Measurements from ENCODE around the gene CDK16. TPM values are rescaled to one million over a fixed set of nuclear protein-coding genes. Genes with fewer than 3 reads are reported as not detected.

CDK16 gene
- total RNA-seq, 2 experiments from 2014 or later, result 48.7 to 54.2 TPM

DNA sequence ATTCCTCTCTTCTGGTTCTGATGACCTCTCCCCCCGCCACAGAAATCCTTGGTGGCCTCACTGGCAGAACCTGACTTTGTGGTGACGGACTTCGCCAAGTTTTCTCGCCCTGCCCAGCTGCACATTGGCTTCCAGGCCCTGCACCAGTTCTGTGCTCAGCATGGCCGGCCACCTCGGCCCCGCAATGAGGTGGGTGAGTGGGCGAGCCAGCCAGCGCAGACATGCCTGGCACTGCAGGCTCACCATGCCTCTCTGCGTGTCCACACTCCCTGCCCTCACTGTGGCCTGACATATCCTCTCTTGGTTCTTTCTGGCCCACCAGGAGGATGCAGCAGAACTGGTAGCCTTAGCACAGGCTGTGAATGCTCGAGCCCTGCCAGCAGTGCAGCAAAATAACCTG is 16.2 kb upstream of the CDK16 start:
- CTCF ChIA-PET, result no interaction called here
- POLR2A ChIA-PET, result no interaction called here

DNA sequence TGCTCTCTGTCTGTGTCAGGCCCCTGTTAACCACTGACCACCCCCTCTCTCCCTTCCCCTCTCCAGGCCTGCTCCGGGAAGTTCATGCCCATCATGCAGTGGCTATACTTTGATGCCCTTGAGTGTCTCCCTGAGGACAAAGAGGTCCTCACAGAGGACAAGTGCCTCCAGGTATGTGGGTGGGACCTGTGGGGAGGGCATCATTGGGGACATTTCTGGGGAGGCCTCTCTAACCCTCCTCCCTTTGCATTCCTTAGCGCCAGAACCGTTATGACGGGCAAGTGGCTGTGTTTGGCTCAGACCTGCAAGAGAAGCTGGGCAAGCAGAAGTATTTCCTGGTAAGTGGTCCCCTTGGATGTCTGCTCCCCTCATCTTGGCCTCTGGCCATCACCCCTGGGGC is 15.6 kb upstream of the CDK16 start:
- ChIA-PET POLR2A (no interaction called here), CTCF (no interaction called here)

DNA sequence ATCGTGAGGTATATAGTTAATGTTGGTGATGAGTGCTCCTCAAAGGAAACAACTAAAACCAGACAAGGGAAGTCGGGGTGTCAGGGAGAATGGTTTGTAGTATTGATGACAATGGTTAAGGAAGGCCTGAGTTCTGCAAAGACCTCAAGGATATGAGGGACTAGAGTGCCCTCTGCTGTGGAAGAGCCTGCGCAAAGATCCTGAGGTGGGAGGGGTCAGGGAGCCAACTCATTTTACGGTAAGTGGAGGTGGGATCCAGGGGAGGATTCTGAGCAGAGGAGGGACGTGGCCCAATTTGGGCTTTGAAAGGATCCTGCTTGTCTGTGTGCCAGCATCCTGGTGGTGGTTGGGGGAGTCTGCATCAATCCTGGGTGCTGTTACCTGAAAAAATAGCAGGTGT is 13.5 kb upstream of the CDK16 start:
- POLR2A ChIA-PET, result no interaction called here
- CTCF ChIA-PET, result no interaction called here

DNA sequence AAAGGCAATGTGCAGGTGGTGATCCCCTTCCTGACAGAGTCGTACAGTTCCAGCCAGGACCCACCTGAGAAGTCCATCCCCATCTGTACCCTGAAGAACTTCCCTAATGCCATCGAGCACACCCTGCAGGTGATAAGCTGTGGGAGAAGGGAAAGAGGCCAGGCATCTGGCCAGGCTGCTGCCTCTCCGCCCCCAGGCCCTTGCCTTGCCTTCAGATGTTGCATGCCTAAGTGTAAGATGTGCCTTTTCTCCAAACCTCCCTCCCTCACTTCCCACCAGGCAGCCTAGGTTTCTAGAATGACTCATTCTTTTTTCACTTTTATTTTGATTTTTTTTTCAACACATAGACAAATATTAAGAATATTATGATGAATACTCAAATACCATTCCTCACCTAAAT is 12.2 kb upstream of the CDK16 start:
- ChIA-PET POLR2A (interaction anchor here (1.0 kb wide), 1 partner anchor 12 kb away, joined by 4 read pairs; no protein-coding TSS in a partner anchor), CTCF (no interaction called here)

DNA sequence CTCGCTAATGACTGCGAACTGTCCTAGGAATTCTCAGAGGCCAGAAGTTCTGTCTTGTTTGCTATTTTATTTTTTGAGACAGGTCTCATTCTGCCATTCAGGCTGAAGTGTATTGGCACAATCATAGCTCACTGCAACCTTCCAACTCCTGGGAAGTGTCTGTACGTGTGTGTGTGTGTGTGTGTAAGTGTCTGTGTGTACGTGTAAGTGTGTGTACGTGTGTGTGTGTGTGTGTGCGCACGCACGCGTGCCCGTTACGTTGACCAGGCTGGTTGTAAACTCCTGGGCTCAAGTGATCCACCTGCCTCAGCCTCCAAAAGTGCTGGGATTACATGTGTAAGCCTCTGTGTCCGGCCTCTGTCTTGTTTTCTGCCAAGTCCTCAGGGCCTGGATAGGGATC is 10.4 kb upstream of the CDK16 start:
- CTCF ChIA-PET, result no interaction called here
- POLR2A ChIA-PET, result interaction anchor here (1.0 kb wide), 1 partner anchor 10 kb away, joined by 3 read pairs; the partner anchor contains the start of gene CDK16

DNA sequence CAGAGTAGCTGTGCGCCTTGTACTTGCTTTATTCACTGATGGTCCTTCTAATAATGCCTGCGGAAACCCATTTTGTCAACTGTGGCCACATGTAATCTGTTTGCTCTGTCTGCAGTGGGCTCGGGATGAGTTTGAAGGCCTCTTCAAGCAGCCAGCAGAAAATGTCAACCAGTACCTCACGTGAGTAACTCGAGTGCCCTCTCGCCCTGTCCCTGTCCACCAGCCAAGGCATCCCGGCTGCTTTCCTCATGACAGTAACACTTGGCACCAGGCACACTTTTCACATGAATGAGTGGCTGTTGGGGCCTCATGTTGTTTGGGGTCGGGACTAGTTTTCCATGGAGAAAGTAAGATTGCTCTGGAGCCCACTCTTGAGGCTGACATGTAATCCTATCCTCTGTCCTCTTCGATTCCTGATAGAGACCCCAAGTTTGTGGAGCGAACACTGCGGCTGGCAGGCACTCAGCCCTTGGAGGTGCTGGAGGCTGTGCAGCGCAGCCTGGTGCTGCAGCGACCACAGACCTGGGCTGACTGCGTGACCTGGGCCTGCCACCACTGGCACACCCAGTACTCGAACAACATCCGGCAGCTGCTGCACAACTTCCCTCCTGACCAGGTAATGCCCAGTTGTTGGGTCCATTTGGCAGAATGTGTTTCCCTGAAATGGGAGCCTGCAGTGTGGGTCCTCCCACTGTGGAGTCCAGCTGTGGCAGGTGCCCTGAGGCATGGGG is 8.8 kb upstream of the CDK16 start:
- ChIA-PET CTCF (no interaction called here), POLR2A (no interaction called here)

DNA sequence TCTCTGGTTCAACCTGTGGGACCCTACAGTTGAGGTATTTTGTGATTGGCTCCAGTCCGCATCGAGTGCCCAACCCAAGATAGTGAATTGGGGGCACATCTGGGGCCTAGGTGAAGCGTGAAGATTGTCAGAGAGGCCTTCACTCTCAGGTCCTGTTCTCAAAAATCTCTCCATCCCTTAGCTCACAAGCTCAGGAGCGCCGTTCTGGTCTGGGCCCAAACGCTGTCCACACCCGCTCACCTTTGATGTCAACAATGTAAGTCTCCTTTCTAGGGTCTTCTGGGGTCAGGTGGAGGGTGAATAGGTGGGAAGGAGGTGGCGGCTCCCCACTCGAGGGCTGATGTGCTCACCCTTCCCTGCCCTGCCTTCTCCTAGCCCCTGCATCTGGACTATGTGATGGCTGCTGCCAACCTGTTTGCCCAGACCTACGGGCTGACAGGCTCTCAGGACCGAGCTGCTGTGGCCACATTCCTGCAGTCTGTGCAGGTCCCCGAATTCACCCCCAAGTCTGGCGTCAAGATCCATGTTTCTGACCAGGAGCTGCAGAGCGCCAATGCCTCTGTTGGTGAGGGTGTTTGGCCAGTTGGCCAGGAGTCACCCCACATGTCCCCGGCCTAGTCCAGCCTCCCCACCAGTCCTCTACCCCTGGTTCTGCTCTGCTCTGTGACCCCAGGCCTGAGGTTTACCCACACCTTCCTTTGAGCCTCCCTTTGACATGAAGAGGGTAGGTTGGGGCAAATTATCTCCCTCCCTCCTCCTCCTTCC is 7.6 kb upstream of the CDK16 start:
- ChIA-PET POLR2A (no interaction called here), CTCF (no interaction called here)

DNA sequence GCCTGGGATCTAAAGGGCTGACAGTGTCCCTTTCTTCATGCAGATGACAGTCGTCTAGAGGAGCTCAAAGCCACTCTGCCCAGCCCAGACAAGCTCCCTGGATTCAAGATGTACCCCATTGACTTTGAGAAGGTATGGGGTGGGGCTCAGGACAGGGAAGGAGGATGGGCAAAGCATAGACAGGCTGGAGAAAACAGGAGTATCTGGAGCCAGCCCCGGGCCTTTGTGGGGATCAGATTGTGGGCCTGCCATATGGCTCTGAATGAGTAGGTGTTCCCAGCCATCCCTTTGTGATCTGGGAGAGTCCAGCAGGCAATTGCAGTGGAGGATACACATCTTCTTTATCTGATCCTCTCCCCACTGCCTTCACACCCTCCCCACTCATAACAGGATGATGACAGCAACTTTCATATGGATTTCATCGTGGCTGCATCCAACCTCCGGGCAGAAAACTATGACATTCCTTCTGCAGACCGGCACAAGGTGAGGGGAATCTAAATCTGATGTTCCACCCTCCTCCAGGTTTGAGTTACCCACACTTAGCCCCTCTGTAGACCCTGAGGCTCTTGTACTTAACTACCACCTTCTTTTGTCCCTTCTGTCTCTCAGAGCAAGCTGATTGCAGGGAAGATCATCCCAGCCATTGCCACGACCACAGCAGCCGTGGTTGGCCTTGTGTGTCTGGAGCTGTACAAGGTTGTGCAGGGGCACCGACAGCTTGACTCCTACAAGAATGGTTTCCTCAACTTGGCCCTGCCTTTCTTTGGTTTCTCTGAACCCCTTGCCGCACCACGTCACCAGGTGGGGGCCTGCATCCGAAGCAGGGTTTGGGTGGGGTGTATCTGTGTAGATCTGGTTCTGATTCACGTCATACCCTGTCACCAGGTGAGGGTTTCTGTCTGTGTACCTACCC is 5.8 kb upstream of the CDK16 start:
- POLR2A ChIA-PET, result no interaction called here
- CTCF ChIA-PET, result no interaction called here

DNA sequence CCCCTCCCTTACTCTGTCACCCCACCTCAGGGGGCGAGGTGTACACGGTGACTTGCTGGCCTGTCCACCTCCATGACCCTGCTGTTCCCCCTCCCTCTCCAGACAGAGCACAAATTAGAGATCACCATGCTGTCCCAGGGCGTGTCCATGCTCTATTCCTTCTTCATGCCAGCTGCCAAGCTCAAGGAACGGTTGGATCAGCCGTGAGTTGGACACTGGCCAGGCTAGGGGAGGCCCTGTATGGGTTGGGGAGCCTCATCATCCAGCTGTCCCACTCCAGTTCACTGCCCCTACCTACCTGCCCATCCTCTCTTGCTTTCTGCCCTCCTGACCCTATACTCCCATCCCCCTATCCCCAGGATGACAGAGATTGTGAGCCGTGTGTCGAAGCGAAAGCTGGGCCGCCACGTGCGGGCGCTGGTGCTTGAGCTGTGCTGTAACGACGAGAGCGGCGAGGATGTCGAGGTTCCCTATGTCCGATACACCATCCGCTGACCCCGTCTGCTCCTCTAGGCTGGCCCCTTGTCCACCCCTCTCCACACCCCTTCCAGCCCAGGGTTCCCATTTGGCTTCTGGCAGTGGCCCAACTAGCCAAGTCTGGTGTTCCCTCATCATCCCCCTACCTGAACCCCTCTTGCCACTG is 3.9 kb upstream of the CDK16 start:
- ChIA-PET POLR2A (interaction anchor here (1.0 kb wide), 1 partner anchor 18 kb away, joined by 3 read pairs; the partner anchor contains the start of gene USP11), CTCF (no interaction called here)

DNA sequence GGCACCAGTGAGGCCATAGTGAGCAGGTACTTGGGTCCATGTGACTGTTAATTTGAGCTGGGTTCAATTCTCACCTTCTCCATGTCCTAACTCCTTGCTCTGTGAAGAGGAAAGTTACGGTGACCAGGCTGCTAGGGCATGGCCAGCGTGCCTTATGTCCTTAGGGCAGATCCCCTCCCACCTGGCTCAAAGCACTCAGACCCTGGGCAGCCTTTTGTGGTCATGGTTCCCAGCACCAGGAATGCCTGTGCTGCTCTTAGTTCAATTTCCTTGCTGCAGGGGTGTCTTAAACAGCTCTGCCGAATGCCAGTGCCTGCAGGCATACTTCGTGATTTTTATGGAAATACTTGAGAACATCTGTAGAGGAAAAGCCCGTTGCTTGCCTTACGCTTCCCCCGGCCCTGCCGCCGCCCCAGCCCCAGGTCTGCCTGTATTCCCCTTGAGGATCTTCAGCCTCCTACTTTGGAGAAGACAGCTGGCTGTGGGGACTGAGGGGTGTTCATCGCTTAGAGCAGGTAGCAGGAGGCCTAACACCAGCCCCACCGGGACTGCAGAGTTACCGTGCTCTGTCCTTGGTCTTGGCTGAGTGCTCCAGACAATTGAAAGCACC is 3.1 kb upstream of the CDK16 start:
- ChIA-PET POLR2A (interaction anchor here (1.0 kb wide), 1 partner anchor 17 kb away, joined by 3 read pairs; the partner anchor contains the start of gene USP11), CTCF (no interaction called here)

DNA sequence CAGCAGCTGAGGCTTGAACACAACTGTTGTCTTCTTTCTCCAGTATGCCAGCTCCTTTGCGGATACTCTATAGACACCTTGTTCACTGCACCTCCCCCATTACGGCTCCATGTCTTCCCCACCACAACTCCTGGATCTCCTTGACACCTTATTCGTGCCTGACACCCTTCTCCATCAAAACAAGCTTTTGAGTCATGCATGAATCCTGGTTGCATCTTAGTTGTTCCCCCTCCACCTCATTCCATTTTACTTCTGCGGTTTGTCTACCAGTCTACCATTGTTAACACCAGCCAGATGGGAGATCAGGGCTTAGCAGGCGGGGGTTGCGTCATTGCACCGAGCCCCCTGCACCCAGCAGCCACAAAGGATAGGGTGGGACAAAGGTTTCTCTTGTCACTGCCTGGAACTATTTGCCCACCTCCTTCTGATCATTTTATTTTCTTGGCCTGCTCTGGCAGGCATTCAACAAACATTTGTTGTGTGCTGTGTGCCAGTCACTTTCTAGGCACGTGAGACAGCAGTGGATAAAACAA is 2.0 kb upstream of the CDK16 start:
- POLR2A ChIA-PET, result interaction anchor here (2.6 kb wide), 1 partner anchor 17 kb away, joined by 13 read pairs; the partner anchor contains the start of gene USP11
- CTCF ChIA-PET, result no interaction called here

DNA sequence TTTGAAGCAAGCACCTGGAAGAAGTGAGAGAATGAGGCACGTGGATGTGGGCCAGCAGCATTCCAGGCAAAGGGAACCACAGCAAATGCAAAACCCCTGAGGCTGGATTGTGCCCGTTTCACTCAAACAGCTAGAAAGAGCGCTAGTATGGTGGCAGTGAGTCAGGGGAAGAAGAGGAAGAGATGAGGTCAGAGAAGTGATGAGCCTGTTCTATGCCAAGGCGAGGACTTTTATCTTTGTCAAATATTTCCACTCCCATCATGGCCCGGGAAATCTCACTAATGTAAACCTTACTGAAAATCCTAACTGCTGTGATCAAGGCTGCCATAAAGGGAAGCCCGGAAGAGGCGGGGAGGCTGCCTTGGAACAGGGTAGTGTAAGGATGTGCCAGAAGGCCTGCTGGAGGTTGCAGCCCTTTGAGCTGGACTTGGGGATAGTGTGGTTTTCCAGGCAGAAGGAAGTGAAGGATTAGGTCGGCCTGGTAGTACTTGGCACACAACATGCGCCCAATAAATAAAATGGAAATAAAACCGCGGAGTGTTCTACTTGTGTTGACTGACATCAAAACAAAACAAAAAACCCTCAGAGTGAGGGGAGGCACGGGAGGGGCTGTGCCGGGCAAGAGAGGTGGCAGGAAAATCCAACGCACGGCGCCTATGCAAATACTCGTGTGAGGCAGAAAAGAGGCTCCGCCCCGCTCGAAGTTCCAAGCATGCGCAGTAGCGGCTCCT is 1.2 kb upstream of the CDK16 start:
- POLR2A ChIA-PET, result interaction anchor here (0.6 to 2.6 kb wide), 5 partner anchors 9 to 167 kb away, joined by 3 to 13 read pairs (median 4); partner anchors contain the start of gene USP11
- CTCF ChIA-PET, result interaction anchor here (0.6 to 1.0 kb wide), 4 partner anchors 26 to 241 kb away, joined by 3 to 6 read pairs (median 4); no protein-coding TSS in a partner anchor

DNA sequence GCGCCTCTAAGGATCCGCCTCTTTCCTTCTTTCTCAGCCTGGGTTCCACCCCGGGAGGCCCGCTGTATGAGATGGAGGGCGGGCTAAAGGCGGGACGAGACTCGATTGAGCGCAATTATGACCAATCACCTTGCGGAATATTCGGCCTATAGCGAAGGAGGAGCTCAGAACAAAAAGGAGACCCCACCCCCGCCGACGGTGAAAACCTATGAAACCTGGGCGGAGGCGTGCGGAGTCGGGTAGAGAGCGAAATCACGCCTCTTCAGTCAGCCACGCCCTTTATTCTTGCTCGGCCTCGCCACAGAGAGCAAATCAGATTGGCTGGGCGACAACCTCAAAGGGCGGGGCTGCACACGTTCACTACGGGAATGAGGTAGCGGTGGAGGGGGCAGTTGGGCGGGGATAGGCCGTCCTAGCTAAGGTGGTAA is 615 bp upstream of the CDK16 start:
- CTCF ChIA-PET, result interaction anchor here (0.6 to 1.0 kb wide), 4 partner anchors 27 to 241 kb away, joined by 3 to 6 read pairs (median 4); no protein-coding TSS in a partner anchor
- POLR2A ChIA-PET, result interaction anchor here (0.6 to 2.6 kb wide), 5 partner anchors 9 to 166 kb away, joined by 3 to 13 read pairs (median 4); partner anchors contain the start of gene USP11

DNA sequence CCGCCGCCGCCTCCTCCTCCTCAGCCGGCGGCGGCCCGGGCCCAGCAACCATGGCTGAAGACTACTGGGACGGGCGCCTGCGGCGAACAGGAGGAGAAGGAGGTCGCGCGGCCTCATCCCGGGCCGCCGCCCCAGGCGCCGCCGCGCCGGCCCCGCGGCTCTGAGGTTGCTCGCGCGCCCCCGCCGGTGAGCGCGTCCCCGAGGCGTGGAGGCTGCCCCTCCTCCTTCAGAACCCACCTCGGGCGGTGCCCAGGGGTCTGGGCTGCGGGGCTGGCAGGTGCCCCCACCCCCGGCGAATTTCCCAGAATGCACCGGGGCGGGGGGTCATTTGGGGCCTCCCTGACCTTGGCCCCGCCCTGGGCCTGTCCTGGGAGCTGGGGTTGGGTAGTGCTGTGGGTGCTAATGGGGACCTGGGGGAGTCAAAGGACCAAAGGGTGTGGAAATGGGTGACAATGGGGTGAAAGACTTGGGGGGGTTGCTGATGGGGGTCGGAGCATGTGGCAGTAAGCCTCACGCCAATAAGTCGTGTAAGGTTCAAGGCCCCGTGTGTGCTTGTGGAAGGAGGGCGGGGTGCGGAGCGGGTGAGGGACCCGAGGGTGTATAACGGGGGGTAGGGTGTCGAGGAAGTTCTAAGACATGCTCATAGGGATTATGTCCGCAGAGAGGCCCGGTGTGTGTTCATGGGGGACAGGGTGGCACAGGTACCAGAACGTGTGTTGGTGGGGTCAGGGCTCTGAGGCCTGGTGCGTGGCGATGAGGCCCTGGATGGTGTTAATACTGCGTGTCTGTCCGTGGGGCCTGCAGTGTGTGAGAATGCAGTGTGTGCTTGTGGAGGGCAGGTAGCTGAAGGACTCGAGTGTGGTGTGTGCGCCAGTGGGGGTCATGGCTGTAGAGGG is 687 bp downstream of the CDK16 start:
- CTCF ChIA-PET, result no interaction called here
- POLR2A ChIA-PET, result interaction anchor here (0.9 to 2.6 kb wide), 3 partner anchors 11 to 165 kb away, joined by 3 to 13 read pairs (median 7); partner anchors contain the start of gene USP11

DNA sequence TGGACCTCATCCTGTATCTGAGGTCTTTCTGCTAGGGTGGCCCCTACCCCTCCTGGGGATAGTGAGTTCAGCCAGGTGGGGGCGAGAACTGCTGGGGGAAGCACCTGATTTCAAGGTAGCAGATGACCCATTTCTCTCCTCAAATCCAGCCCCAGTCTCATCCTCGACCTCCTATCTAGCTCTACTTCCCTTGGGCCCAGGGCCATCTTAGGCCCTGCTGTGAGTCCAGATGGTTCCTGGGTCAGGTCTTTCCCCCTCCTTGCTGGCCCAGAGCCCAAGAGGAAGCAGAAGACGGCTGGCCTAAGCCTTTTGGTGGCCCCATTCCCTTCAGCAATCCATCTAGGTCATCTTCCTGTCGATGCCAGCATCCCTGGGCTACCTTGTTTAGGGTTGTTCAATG is 3.3 kb downstream of the CDK16 start:
- ChIA-PET CTCF (no interaction called here), POLR2A (interaction anchor here (0.5 kb wide), 1 partner anchor 16 kb away, joined by 3 read pairs; no protein-coding TSS in a partner anchor)

DNA sequence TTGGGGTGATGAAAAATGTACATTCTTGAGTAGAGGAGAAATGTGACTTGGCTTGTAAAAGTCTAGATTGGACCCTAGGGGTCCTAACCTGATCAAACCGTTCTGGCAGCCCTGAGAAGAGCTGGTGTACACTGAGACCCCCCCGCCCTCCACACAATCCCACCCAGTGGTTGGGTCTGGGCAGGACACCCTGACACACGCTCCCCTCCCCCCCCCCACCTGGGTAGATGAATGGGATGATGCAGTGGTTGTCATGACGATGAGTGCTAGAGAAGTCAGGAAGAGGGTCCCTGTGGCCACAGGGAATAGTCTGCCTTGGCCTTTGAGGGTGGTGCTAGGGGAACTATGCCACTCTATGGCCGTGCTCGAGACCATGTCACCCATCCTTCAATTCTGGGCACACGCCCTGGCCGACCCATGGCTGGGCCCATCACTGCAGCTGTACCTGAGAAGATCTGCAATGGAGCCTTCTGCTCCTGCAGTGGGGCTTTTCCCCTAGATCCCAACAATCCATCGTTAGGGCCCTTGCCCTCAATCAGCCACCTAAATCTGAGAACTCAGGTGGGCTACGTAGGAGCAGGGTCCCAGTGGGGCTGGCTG is 4.4 kb downstream of the CDK16 start:
- CTCF ChIA-PET, result no interaction called here
- POLR2A ChIA-PET, result no interaction called here
